Effector CD8-positive, alpha-beta T cell (primary cell): ENCODE data around the gene VGLL2.
"Not testable (repeated sequence)": the region's sequence is repeated elsewhere in the genome, so short reads cannot be mapped to it uniquely, and the experiment has no call there.

Experiments
- DNase-seq: peaks from one replicate; lab custom pipeline; 2025; lab: John Stamatoyannopoulos, UW
- total RNA-seq, 4 experiments: gene quantifications; one replicate each; lab custom pipeline; 2026; lab: John Stamatoyannopoulos, UW

The VGLL2 gene, protein sequence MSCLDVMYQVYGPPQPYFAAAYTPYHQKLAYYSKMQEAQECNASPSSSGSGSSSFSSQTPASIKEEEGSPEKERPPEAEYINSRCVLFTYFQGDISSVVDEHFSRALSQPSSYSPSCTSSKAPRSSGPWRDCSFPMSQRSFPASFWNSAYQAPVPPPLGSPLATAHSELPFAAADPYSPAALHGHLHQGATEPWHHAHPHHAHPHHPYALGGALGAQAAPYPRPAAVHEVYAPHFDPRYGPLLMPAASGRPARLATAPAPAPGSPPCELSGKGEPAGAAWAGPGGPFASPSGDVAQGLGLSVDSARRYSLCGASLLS
- total RNA-seq, result 0 reads per million in 4 experiments

DNA sequence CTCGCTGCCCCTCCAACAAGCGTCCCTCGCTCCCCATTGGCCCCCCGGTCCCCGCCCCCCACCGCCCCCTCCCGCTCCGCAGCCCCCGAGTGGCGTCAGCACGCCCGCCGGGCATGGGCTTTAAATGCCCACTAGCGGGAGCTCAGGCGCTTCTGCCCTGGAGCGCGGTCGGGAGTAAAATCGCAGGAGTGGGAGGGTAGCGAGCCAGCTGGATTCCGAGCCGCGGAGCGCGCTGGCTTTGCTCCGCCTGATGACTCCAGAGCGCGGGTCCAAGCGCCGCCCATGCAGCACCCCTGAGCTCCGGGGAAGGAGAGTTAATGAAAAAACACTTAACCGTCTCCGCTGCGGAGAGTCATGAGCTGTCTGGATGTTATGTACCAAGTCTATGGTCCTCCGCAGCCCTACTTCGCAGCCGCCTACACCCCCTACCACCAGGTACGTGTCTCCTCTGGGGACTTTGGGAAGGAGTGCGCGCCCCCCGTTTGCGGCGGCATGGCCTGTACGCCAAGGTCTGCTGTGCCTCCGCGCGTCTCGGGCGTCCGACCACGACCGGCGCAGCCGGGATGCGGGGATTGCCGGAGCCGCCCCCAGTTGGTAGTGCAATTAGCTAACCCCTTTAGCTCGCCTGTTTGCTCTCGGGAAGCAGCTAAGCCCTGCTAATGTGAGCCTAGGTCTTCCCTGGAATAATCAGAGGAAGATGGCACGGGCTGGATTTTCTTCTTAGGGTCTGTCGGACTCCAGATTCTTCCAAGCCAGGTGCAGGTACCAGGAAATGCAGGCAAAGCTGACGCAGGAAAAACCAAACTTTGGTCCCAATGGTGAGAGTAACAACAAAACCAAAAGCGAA is at the start of gene VGLL2:
Gene VGLL2 (plus strand): TSS at position 149 of the 847 bp plus-strand sequence. CDS start 206 bp downstream, at position 355.
- no peak for DNase-seq

DNA sequence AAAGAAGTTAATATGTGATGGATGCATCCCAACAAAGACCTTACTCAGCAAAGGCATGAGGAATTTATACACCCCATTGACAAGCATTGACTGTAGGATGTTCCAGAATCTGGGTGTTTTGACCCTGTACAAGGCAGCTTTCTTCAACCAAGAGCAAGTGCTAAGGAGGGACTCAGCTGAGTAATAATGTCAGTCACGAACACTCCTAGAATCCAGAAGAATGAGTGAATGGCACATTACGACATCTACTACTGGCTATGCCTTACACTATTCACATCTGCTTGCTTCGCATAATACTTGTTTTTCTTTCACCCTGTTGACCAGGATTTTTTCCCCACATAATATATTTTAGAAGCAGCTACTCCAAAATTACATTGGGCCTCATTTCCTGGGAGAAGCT is 42.5 kb upstream of the VGLL2 start:
- DNase-seq, result no peak

DNA sequence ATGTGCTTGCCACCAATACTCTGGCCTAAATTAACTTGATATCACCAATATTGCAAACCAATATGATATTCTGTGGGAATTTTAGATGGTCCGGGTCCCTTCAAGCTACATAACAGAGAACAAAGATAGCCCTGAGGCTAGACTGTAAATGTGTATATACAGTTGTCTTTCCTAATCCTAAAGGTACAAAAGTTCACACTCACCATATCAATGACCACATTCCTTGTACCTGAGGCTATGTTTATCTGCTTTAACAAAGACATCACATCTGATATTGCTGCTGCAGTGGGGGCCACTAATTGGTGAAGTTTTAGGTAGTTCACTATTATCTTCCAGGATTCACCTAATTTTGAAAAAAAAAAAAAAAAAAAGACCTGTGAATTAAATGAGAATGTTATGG is 38.6 kb upstream of the VGLL2 start:
- no peak for DNase-seq

DNA sequence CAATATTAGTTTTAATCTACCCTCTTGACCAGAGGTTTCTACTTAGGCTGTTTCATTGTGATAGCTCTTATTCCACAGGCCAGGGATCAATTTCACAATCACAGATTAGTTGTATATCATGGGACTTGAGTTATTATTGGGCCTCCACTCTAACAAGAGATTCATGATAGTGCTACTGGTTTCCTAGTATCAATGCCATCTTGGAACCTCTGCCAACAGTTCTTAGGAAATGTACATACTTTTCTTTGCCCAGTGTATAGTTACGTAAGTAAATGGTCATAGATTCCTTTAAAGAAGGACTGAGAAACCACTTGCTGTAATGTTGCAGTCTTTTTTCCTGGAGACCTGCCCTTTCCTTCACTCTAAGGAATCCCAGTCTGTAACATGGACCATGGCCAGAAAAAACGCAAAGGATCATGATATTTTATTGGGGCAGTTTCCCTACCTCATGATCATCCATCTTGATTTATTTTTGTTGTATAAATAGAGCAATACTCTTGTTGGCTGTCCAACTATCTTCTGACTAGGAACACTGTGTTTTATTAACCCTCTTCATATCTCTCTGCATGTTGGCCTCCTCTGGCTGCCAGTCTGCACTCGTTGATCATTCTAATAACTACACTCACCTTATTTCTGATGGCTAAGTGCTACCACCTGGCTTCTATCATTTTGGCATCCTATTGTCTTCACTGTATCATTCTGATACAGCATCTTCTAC is 38.0 kb upstream of the VGLL2 start:
- DNase-seq, result no peak

DNA sequence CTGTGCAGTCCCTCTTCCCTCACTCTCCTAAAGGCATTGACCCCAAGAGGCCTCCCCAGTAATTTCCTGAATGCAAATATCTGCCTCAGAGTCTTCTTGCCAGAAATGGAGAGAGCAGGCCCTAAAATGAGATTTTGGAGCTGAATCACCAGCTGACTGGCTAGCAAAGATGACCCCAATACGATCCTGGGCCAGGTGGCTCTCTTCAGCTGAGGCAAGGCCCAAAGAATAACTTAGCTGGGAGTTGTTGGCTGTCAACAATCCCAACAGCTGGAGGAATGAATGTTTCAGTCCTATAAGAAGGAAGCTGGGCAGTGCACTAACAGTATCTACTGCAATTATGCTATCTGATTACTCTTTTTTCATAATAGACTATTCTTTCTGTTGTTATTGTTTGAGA is 37.2 kb upstream of the VGLL2 start:
- DNase-seq, result no peak

DNA sequence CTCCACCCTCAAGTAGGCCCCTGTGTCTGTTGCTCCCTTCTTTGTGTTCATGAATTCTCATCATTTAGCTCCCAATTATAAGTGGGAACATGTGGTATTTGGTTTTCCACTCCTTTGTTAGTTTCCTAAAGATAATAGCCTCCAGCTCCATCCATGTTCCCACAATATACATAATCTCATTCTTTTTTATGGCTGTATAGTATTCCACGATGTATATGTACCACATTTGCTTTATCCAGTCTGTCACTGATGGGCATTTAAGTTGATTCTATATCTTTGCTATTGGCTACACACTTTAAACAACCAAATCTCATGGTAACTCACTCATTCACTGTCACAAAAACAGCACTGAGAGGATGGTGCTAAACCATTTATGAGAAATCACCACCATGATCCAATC is 35.5 kb upstream of the VGLL2 start:
- no peak for DNase-seq

DNA sequence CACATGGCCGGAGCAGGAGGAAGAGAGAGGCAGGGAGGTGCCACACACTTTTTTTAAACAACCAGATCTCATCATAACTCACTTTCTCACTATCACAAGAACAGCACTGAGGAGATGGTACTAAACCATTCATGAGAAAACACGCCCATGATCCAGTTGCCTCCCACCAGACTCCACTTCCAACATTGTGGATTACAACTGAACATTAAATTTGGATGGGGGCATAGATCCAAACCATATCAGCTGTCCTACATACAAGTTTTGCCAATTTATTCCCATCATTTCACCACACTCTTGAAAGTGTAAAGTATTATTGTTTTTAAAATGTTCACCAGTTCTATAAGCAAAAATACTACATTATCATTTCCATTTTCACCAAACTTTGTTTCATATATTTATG is 33.9 kb upstream of the VGLL2 start:
- DNase-seq, result no peak

DNA sequence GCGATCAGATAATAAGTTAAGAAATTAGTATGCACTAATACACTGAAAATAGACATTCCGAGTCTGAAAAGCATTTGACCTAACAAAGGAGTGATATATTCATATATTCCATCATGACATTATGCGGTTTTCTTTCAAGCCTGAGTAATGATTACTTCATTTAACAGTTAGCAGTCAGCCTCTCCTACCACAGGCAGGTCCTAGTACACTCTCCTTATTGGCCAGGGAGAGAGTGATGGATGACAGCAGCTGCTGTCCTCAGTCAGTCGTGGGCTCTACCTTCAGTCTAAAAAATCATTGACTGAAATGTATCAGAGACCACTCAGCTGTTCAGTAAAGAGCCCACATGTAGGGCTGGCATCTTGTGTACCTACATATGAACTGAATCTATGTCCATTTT is 33.2 kb upstream of the VGLL2 start:
- DNase-seq, result no peak

DNA sequence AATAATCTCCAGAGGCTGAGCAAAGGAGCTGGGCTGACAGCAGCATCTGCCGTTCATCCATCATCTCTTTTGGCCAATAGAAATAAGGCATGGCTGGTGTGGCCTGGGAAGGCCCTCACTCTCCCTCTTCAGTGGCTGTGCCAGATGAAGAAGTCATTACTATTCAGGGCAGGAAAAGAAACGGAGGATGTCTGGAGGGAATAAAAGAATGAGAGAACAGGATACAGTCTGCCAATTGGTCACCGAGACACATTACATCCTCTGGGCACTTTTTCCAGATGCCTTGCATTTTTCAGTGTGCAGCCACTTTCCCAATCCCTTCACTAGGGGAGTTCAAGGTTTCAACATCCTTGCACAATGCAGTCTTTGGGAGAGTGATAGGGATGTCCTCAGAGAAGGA is 32.2 kb upstream of the VGLL2 start:
- no peak for DNase-seq

DNA sequence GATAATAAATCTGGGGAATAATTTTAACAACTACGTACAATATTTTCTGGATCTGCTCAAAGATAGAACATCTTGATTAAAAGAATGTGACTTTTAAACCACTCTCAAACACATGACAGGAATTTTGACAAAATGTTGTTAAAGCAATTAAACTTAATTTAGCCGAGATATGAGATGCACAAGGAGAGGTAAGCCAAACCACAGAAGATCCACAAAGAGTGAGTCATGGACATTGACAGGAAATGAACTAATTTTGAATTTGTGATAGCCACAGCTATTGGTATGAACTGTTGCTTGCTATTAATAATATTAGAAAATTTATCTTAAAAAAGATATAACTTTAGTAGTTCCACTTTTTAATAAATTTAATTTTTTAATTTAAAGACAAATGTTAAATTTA is 27.8 kb upstream of the VGLL2 start:
- DNase-seq, result no peak

DNA sequence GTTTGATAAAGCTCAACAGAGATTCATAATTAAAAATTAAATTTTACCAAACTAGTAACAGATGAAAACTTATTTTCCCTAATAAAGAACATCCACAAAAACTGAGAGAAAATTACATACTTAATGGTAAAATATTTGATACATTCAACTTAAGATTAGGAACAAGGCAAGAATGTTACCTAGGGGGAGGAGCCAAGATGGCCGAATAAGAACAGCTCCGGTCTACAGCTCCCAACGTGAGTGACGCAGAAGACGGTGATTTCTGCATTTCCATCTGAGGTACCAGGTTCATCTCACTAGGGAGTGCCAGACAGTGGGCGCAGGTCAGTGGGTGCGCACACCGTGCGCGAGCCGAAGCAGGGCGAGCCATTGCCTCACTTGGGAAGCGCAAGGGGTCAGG is 20.8 kb upstream of the VGLL2 start:
- not testable (repeated sequence) for DNase-seq

DNA sequence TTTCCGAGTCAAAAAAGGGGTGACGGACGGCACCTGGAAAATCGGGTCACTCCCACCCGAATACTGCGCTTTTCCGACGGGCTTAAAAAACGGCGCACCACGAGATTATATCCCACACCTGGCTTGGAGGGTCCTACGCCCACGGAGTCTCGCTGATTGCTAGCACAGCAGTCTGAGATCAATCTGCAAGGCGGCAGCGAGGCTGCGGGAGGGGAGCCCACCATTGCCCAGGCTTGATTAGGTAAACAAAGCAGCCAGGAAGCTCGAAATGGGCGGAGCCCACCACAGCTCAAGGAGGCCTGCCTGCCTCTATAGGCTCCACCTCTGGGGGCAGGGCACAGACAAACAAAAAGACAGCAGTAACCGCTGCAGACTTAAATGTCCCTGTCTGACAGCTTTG is 20.4 kb upstream of the VGLL2 start:
- not testable (repeated sequence) for DNase-seq

DNA sequence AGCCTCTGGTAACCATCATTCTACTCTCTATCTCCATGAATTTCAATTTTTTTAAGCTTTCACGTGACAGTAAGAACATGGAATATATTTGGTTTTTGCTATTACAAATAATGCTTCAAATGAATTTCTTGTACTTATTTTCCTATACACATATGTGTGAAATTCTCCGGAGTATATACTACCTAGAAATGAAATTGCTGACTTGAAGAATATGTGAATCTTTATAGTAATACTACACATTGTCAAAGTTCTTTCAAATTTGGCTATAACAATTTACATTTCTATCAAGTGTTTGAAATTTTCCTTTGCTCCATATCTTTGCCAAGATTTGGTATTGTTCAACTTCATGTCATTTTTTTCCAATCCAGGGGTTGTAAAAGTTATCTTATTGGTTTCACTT is 11.6 kb upstream of the VGLL2 start:
- DNase-seq, result no peak

DNA sequence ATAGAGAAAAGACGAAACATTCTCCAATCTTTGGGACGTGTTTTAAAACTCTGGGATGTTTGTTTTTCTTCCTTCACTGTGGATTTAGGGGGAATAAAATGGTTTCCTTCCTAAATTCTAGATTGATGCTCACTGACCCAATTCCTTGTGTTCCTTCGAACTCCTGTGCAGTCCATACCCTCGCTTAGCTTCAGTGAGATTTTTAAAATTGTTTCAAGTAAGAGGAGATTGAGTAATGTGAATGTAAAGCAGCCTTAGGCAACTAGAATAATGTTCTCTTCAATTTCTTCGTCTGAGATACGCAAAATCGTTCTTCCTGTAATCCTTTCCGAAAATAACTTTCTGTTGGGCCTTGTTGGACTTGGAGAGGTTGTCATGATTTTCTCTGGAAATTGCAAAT is 2.6 kb upstream of the VGLL2 start:
- DNase-seq, result no peak

DNA sequence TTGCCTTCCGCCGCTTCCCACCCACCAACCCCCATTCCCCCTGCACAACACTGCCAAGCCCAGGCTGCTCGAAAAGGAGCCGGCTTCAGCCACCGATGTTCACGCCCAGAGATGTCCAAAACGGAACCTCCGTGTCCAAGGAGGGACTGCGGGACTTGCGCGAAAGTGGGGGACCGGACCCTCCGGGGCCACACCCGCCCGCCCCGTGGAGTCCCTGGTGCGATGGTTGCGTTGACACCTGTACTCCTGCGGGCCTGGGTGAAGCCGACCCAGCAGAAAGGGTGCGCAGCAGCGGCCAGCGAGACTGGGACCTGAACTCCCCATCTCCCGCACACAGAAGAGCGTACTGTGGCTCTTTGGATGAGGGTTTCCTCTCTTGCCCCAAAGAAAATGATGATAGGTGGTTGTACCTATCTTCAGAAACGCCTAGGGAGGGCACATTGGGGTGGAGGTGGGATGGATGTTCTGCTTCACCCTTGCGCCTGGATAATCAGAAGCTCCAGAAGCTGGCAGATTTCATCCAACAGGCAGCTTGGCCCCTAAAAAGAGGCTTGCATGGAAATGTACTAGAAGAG is 1.9 kb upstream of the VGLL2 start:
- no peak for DNase-seq

DNA sequence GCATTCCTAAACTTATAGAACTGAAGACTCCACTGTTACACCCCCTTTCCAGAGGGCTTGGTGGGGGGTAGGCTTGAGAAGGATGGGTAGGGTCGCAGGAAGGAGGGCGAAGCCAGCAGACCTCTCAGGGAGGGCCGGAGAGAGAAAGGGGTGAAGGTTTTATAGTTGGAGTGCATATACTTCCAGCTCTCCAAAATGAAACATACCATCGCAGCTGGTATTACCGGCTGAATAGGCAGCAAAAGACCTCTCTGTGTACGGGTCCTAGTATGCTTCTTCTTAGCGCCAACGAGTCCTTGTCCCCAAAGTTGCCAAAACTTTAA is 1.0 kb upstream of the VGLL2 start:
- DNase-seq, result no peak

DNA sequence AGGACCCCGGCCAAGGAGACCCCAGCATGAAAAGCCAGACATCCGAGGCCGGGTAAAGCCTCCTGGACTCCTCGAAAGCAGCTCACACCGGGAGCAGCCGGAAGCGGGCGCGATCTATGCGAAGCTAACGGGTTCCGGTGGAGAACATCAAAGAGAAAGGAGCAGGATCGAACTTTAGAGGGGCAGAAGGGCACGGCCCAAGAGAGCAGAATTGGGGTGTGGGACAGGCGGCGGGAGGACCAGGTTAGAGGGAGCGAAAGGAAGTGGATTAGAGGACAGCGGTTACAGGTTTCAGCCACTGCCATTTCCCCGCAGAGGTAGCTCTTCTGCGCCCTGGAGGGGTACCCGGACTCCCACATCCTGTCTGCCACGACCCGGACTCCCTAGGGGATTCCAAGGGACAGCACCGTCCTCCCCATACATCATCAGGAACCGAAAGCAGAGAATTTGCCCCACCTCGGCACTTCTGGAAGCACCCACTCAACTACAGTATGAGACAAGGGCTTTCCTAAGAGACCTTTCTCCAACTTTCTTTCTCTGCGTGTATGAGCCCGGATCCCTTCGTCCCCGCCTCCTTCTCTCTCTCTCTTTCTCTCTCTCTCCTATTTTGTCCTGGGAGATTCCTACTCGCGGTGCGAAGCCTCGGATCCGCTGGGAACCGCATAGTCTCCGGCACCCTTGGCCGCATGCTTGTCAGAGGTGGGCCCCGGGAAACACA is 507 bp upstream of the VGLL2 start:
- DNase-seq, result no peak

DNA sequence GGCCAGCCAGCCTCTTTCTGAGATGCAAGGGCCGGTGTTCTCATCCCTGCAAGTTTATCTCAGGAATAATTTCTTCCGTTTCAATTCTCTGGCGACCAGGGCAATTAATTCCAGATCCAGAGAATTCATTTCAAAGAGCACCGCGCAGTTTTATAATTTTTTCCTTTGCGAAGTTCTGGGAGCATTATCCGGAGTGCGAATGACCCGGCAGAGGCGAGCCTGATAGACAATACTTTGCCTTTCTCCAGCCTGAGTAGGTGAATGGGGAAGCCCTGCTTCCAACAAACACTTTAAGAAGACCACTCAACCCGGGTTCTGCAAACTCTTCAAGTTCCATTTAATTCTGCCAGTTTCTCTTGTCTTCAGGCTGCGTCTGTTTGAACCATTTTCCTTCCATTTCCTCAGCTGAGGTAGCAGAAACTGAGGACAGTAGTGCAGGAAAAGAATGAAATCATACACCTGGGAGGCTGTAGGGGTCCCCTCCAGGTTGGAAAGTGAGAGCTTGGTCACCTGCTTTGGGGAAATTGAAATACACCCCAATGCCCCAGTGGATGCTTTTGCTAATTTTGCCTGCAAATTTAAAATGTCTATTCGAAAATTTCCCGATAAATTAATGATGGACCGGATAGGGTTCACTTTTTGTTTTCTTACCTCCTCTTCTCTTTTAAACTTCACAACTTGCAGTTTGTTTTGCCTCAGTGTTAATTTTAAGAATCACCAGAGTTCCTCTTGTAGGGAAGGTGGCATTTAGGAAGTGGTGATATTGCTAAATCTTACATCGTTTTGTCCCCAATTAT is 1.1 kb downstream of the VGLL2 start:
- no peak for DNase-seq

DNA sequence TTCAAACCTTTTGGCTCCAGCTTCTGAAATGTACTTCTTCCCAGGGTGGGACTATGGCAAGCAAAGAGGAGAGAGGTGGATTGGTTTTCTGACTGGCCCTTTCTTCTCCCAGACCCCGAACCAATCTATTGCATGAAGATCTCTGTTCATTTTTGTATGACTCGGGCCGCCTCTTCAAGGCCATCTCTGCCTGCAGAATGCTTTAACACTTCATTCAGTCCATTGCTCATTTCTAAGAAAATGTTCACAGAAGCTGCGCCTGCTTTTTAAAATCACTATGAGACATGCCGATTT is 1.6 kb downstream of the VGLL2 start:
- no peak for DNase-seq

DNA sequence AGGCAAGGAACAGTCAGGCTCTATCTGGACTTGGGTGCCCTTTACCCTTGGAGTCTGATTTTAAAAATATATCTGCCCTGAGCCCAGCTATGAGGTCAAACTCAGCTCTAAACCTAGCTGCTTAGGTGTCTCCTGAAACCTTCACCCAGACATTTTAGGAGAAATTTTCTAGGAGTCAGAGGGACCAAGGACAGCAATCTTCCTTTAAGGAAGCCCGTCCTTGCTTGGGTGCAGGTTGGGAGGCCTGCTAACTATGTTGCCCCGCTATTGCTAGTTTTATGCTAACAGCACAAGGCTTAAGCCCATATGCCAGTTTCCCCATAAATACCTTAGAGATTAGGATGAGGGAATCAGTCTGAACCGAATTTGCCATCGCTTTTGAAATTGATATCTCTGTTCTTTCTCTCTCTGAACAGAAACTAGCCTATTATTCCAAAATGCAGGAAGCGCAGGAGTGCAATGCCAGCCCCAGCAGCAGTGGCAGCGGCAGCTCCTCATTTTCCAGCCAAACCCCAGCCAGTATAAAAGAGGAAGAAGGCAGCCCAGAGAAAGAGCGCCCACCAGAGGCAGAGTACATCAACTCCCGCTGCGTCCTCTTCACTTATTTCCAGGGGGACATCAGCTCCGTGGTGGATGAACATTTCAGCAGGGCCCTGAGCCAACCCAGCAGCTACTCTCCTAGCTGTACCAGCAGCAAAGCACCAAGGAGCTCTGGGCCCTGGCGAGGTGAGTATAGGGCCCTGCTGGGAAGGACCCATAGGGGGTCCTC is 2.6 kb downstream of the VGLL2 start:
- DNase-seq, result no peak
